ENCODE results near the gene OCRL.

DNA sequence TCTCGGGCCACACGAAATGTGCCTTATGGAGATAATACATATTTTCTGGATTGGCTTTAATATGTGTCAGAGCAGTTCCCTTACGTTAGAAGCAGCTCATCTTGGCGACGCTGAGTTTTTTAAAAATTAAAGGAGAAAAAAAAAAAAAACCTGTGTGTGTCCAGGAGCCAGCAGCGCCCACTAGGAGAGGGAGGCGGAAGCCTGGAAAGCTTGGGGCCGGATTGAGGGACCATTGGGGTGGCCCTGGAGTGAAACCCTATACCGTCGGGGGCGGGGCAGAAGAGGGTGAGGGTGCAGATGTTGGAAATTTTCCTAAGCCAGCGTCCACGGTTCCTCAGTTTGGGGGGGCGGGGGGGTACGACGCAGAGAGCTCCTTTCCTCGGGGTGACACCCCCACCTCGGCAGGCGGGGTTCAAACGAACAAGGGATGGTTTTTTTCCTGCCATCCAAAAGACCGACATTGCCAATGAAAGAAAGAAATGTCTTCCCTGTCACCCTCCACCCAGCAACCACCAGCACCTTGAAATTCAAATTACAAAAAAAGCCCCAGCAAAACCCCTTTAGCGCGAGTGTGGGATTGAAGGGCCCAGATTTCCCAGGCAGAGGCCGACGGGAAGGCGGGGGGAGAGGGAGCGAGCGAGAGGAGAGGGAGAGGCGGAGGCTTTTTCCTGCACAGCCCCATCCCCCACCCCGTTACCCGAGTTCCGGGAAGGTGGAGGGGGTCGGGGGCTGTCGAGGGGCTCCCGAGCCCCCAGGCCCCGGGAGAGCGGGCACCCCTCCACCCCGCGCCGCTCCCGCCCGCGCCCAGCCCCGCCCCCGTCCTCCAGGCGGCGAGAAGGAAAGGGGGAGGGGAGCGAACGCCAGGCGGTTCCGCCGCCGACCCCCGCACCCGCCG lies 17.6 kb upstream of the OCRL start:
- TF ChIP-seq CTCF (IDR thresholded peaks at IDR 0.05; ENCODE audit: insufficient read depth, low read length, poor library complexity, severe bottlenecking), result no peak
- no peak for TF ChIP-seq EZH2phosphoT487 (conservative IDR thresholded peaks at IDR 0.05; ENCODE audit: low read length)
